Right ventricle myocardium superior (tissue), 1 donor: ENCODE results near the gene EFR3B. TPM values are rescaled to one million over a fixed set of nuclear protein-coding genes. Genes with fewer than 3 reads are reported as not detected.

Experiments used
- ATAC-seq: fragments of 200-7000 bp; cut with Tn5 transposase; one replicate; pipeline ENCODE4 v1.9.1; 2020; ENCODE audit warnings: mild to moderate bottlenecking; ENCODE audit not compliant: poor library complexity
- DNase-seq: peaks from one replicate; pipeline ENCODE4 v3.0.0-alpha.2; 2020
- intact Hi-C: fragments of 100-400 bp; cut with DNase I; formaldehyde crosslinking; loops from one replicate; pipeline ENCODE4 v1.11.2; 2022
- total RNA-seq: library from RNA; stranded (reverse); fragmentation: NEBNext Ultra II Directional; extraction: Animal tissue kit (Norgen Biotek cat#: 25700); gene quantifications from one replicate; pipeline ENCODE4 v1.2.1, GENCODE V29; 2021
- donor health status: DM: no; HTN: yes; CAD: no; lungs with severe emphysema.

Gene EFR3B
- total RNA-seq, 1 donor from 2014 or later: 3.8 TPM

- ATAC-seq (no peak), DNase-seq (no peak)
- intact Hi-C loops: no loop called here
These were observed 152.8 kb downstream of the EFR3B start for GRCh38 chr2:25194576-25195122.

GRCh38 chr2:25197336-25198208, 155.7 kb downstream of the EFR3B start:
- ATAC-seq: no peak
- no peak for DNase-seq
- intact Hi-C loops: no loop called here

- ATAC-seq: no peak
- no peak for DNase-seq
- intact Hi-C loops: no loop called here
These were observed 156.3 kb downstream of the EFR3B start for GRCh38 chr2:25198209-25198525.

GRCh38 chr2:25198576-25198975, 156.7 kb downstream of the EFR3B start:
- intact Hi-C loops: no loop called here

GRCh38 chr2:25201265-25201664, 159.4 kb downstream of the EFR3B start:
- DNase-seq (no peak), ATAC-seq (no peak)
- intact Hi-C loops: no loop called here

More at GRCh38 chr2:25198576-25198975, 156.7 kb downstream of the EFR3B start:
- DNase-seq (no peak), ATAC-seq (no peak)

- ATAC-seq: no peak
- intact Hi-C loops: no loop called here
- no peak for DNase-seq
These were observed 159.9 kb downstream of the EFR3B start for GRCh38 chr2:25201794-25202193.

GRCh38 chr2:25202275-25202674, 160.4 kb downstream of the EFR3B start:
- no peak for ATAC-seq
- intact Hi-C loops: no loop called here
- no peak for DNase-seq

GRCh38 chr2:25204190-25204838, 162.4 kb downstream of the EFR3B start:
- intact Hi-C loops: no loop called here
- DNase-seq (no peak), ATAC-seq (peak; percentile 71)

GRCh38 chr2:25207078-25207545, 165.2 kb downstream of the EFR3B start:
- DNase-seq (no peak), ATAC-seq (peak; percentile 37)
- intact Hi-C loops: no loop called here

Other genes with a start within 250 kb of the EFR3B start
- gene PTRHD1, start 248.7 kb upstream of the EFR3B start, total RNA-seq: 31.4 TPM
- gene CENPO, start 248.7 kb upstream of the EFR3B start, total RNA-seq: 2.2 TPM
- gene ADCY3, start 121.8 kb upstream of the EFR3B start, total RNA-seq: 19.8 TPM
- gene DNAJC27, start 70.1 kb upstream of the EFR3B start, total RNA-seq: 8.5 TPM
- gene POMC, start 126.5 kb downstream of the EFR3B start, total RNA-seq: 9.2 TPM